Testis (tissue), 2 donors: ENCODE data around the gene SLC6A7.

ENCODE experiments used
- POLR2A ChIP-seq: fragments of 450-650 bp; IDR thresholded peaks from one replicate; pipeline ENCODE4 v1.6.1; 2017; ENCODE audit warnings: antibody characterized with exemption, mild to moderate bottlenecking, moderate library complexity
- TF ChIP-seq, protein P1 (sequence below), 3 experiments: fragments of 450-650 bp in 2 of 3; fragments of 200-600 bp in 1 of 3; sonication (generic) in 1 of 3; IDR thresholded peaks; one replicate each; pipeline ENCODE4 v1.5.1; 2016 to 2019; ENCODE audit warnings: antibody characterized with exemption in 3 of 3, mild to moderate bottlenecking in 2 of 3, moderate library complexity in 1 of 3

DNA sequence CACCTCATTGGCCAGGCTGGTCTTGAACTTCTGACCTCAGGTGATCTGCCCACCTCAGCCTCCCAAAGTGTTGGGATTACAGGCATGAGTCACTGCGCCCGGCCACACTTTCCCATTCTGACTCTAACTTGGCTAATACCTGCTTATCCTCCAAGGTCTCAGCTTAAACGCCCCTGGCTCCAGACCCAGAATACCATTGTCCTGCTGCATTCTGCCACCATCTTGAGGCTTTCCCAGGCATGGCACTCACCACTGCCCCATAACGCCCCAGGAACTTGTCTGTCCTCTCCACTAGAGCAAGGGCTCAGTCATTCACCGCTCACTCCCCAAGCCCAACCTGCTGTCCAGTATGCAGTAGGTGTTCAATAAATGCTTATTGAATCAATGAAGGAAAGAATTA lies 59.9 kb downstream of the SLC6A7 start:
- no peak for TF ChIP-seq POLR2A
- TF ChIP-seq, protein P1, sequence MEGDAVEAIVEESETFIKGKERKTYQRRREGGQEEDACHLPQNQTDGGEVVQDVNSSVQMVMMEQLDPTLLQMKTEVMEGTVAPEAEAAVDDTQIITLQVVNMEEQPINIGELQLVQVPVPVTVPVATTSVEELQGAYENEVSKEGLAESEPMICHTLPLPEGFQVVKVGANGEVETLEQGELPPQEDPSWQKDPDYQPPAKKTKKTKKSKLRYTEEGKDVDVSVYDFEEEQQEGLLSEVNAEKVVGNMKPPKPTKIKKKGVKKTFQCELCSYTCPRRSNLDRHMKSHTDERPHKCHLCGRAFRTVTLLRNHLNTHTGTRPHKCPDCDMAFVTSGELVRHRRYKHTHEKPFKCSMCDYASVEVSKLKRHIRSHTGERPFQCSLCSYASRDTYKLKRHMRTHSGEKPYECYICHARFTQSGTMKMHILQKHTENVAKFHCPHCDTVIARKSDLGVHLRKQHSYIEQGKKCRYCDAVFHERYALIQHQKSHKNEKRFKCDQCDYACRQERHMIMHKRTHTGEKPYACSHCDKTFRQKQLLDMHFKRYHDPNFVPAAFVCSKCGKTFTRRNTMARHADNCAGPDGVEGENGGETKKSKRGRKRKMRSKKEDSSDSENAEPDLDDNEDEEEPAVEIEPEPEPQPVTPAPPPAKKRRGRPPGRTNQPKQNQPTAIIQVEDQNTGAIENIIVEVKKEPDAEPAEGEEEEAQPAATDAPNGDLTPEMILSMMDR (IDR thresholded peaks at IDR 0.05): no peak
